NK-92 treated with Interleukin-12 subunit alpha and Interleukin-12 subunit beta, amount 100 ng/mL, for 24 hours (cell line): ENCODE measurements around the gene SPRR4.

Source experiments
- DNase-seq: peaks from one replicate; lab custom pipeline; 2025; lab: John Stamatoyannopoulos, UW

The SPRR4 gene, protein sequence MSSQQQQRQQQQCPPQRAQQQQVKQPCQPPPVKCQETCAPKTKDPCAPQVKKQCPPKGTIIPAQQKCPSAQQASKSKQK

DNA sequence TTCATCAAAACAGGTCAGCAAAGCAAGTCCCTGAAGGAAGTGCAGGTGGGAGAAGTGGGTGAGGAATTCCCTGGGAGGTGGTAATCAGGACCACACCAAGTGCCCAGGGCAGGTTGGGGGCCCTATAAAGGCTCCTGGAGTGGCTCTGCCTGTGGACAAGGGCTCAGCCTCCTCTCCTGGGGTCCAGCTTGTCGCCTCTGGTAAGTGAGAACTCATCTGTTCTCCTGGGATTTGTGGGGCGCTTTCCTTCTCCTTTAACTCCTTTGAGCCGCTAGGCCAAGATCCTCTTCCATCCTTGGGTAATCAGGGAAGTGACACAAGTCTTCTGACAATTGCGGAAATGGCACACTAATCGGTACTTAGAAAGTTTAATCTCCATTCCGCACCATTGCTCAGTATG, at the start of gene SPRR4:
Gene SPRR4 (plus strand): TSS at position 154 of the 400 bp plus-strand sequence. CDS start 1,243 bp downstream, outside the sequence.
- no peak for DNase-seq

DNA sequence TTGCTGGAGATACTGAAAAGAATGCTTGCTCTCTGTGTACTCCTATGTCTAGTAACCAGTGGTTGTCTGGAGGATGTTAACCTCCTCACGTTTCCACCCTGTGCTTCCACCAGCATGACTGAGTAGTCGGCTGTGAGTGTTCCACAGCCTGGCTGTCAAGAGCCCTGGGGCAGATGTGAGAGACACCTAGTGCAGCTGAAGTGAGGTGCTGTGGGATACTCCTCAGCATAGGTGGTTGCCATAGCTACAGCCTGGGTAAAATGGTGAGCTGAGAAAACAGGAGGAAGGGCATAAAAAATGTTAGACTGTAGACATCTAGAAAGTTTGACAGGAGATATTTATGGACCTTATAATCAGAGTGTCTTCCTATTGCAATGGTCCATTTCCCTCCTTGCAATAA, 46.3 kb upstream of the SPRR4 start:
- DNase-seq = no peak

DNA sequence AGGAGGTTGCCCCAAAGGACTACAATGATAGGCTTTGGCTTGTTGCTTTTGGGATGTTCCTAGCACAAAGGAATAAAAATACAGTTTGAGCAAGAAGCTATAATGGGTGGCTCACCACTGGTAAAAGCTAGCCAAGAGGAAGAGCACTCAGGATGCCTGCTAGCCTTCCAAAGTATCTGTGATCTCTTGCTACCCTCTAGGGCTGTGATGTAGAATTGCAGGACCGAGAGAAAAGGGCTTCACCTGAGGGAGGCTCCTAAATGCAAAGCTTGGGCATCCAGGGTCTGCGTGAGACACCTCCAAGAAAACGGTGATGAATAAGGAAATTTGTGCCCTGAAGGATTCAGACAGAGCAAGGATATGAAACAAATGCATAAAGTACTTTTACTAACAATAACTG, 44.4 kb upstream of the SPRR4 start:
- DNase-seq = no peak

DNA sequence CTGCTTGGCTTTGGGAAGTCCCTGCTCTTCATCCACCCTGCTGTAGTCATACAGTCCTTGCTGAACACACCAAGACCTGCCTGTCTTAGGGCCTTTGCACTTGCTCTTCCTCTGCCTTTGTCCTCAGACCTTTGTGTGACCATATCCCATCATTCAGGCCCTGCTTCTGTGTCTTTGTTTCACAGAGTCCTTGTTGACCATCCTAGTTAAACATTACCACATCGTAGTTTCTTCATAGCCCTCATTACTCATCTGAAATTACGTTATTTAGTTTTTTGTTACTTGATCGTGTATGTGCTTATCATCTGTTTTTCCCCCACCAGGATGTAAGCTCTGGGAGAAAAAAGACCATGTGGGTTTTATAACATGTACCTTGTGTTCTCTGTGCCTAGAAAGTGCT, 41.8 kb upstream of the SPRR4 start:
- no peak for DNase-seq

DNA sequence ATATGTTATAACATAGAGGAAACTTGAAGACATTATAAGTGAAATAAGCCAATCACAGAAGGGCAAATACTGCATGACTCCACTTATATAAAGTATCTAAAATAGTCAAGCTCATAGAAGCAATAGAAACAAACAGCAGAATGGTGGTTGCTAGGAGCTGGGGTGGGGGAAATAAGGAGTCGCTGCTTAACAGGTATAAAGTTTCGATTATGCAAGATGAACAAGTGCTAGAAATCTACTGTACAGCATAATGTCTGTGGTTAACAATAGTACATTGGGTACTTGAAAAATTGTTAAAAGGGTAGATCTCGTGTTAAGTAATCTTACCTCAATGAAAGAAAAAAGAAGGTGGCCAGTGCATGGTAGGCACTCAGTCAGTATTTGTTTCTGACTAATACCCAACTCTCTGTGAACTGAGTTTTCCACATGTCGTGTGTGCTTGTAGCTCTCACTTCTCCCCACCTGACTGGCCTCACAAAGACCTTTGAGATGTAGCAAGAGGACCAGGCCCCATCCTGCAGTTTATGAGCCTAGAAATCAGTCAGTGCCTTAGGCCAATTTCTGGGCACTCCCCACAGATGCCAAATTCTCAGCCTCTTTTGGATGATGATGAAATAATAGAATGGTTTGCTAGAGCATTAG, 38.2 kb upstream of the SPRR4 start:
- no peak for DNase-seq

DNA sequence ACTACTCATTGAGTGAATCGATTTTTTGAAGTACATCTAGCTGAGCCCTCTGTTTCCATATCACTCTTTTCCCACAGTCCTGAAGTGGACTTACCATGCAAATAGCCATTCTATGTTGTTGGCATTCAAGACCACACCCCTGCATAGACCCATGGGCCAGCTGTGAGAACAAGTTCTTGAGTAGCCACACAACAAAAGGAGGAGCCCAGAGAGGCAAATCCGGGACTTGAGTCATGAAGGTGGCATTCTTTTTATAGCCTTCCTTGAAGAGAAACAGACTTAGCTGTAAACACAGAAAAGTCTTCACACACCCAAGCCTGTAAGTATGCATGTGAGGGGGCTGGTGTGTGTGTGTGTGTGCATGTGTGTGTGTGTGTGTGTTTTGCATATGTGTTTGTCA, 37.3 kb upstream of the SPRR4 start:
- no peak for DNase-seq

DNA sequence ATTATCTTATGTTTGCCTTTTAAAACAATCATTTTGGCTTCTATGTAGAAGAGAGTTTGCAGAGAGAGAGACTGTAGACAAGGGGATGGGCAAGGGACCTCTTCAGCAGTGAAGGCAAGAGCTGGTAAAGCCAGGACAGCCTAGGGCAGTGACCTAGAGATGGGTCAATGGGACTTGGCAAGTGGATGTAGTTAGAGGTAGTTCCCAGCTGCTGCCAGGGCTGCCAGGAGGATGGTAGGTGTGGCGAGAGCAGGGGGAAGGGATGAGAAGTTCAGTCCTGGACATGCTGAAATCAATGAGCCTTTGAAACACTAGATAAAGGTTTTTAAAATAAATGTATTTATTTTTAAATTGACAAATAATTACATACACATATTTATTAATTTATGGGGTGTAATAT, 29.8 kb upstream of the SPRR4 start:
- no peak for DNase-seq

DNA sequence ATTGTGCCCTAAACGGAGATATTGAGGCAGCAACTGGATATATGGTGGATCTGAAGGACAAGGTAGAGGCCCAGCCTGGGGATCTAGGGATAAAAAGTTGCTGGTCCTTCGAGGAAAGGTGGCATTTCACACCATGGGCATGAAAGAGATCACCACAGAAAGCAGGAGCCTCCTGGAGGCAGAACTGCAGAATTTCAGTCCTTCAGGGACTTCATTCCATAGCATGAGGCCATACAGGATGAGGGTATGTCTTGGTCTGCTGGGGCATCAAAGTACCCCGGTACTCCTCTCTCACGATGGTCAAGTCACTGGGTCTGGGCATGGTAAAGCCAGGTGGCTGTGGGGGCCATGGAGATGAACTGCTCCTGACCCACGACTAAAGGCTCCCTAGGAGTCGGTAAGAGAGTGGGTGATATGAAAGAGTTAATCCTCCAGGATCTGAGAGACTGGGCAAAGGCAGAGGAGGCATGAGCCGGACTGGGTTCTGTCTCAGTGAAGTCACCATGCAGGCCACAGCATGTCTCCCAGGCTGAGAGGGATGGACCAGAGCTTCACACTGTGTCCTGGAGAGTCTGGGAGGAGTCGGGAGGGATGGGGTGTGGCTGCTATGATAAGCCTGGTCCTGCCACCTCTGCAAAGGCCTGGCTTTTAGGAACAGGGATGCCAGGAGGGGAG, 29.3 kb upstream of the SPRR4 start:
- DNase-seq = no peak

DNA sequence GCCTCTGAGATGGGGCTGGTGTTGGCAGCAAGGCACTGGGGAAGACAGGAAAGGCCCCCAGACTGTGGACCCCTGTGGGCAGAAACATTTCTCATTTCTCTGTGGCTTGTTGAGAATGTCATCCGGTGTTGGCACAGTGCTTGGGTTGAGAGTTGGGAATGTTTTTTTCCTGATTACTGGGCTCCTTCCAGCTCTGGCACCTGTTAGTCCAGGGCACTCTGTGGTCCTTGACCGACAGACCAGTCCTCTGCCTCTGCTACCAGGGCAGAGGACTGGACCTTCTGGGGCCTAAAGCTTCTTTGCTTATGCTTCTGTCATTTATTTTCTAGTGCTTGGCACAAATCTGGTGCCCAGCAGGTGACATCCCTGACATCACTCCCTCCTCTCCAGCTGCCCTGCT, 28.3 kb upstream of the SPRR4 start:
- no peak for DNase-seq

DNA sequence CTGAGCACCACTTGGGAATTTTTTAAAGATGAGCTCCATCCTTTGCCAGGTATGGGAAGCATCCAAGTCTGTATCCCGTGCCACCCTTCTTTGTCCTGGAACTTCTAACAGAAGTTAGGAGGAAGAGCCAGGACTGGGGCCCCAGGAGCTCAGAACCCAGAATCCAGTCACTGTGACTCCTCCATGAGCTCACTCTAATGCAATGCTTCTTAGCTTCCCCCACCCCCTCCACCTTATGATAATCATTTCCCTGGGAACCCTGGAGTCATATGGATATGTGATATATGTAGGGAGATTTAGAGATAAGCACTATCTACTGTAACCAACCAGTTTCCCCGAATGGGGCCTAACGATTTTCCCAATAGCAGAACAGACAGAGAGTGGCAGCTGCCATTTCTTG, 24.2 kb upstream of the SPRR4 start:
- DNase-seq = no peak

DNA sequence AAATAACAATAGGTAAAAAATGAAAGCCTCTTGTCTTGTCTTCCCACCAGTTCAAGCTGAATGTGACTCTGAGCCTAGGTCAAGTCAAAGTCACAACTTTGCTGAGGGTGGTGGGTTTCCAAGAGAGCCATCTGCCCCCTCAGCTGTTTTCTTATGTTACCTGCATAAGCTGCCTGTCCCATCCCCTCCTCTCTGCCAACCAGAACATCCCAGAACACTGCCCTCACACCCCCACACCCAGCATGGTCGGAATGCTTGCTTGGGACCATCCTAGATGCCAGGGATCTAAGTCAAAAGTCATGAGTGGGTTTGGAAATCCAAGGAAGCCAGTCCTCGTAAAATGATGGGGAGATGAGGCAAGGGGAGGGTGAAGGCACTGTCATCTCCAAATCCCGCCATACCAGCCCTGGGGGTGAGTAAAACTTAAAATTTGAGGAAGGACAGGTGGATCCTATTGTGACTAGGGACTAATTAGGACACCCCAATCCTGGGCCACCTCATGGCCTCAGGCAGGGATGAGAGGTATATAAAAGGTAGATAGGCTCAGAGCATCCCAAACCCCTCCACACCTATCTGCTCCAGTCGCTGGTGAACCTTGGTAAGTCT, 23.7 kb upstream of the SPRR4 start, which contains the start of gene SPRR5:
Gene SPRR5 (plus strand): TSS at position 556 of the 606 bp plus-strand sequence. CDS start 1,349 bp downstream, outside the sequence.
- DNase-seq = no peak

DNA sequence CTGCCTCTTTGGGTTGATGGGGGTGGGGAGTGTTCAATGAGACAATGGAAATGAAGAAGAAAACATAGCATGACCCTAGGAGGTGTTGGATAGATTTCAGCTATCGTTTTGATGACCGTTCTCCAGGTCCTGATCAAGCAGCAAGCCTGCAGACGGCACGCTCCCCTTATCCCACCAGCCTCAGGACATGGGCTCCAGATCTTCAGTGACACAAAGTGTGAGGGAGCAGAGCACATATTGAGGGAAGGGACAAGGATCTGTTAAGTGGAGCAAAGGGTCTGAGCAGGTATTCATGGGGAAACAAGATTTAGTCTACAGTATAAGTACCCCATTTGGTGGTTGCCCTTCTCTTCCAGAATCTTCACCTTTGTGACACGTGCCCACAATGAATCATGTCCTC, 18.7 kb upstream of the SPRR4 start:
- no peak for DNase-seq

DNA sequence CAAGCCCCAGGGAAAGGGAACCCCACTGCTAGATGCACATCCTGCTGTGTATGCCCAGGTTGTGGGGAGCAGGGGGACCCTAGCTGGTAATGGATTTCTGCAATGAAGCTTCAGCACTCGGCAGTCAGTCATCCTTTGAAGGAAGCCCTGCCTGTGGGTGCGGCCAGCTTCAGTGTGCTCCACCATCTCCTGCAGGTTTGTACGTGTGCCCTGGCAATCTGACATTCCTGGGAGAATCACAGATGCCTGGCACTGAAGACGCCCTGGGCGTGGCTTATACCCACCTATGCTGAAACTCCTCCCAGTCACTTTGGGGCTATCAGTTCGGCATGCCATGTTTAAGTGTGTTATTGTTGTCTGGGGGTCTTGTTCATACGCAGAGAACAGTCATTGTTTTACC, 16.7 kb upstream of the SPRR4 start:
- no peak for DNase-seq

DNA sequence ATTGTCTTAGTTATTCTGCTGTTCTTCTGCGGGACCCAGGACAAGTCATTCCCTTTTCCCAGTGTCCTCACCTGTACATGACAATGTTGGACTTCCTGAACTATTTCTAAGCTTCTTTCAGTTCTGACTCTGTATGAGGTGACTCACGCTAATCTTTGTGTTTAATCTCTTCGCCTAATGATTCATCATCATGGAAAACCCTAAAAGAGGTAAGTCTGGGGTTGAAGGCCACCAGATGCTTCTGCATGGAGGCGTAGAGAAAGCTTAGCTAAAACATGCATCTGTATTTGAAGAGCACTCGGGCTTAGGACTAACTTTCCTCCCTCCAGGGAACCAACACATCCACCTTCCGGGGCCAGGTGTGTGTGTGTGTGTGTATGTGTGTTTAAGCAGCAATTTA, 16.0 kb upstream of the SPRR4 start:
- no peak for DNase-seq

DNA sequence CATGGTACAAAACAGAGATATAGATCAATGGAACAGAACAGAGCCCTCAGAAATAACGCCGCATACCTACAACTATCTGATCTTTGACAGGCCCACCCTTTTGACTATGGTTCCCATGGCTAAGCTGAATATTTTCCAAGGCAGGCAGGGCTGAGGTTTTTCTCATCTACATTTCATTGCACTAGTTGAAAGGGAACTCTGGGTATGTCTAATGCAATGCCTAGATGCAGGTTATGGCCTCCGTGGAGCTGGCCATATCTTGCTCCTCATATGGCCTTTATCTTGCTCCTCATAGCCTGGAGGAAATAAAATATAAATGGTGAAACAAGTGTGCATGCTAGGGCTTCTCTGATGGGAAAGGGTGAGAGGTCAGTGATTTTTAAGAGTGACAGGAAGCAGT, 12.9 kb upstream of the SPRR4 start:
- DNase-seq = no peak

DNA sequence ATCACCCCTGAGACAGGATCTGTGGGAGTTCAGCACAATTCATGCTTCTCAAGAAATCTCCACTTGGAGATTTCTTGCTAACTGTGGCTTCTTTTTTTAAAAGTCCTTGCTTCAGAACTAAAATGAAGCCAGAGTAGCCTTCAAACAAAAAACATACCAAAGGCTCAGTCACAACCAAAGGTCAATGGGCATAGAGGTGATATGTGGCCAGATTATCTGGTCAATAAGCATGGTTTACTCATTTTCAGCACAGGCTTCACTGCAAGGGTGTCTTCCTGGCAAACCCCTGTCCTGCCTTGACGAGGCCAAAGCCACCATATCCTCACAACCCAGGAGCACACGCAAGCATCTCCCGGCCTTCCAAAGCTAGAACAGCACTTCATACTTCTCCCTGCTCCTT, 11.2 kb upstream of the SPRR4 start:
- no peak for DNase-seq

DNA sequence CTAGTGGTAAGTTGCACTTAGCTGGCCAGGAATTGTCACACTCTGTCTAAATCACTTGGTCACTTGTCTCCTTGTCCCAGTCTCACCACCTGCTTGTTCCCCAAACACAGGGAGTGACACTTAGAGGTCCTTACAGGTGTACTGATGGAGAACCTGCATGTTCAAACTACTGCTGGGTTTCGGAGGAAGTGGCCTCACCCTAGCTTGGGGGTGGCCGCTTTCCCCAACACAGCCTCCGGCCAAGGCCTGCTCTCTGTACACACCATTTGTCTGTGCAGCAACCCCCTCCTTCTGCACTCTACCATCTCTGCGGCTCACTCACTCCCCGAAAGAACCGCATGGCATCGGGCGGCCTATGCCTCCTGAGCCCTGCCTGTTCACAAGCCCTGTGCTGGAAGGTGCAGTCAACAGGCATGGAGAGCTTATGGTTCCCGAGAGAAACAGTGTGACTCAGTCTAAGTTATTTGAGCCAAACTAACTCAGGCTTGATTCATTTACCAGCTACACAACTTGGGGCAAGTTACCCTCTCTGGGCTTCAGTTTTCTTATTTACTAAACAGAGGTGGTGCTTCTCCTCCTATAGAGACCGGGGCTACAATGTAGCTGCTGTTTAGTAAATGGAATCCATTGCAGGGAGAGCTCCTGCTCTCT, 10.5 kb upstream of the SPRR4 start:
- no peak for DNase-seq

DNA sequence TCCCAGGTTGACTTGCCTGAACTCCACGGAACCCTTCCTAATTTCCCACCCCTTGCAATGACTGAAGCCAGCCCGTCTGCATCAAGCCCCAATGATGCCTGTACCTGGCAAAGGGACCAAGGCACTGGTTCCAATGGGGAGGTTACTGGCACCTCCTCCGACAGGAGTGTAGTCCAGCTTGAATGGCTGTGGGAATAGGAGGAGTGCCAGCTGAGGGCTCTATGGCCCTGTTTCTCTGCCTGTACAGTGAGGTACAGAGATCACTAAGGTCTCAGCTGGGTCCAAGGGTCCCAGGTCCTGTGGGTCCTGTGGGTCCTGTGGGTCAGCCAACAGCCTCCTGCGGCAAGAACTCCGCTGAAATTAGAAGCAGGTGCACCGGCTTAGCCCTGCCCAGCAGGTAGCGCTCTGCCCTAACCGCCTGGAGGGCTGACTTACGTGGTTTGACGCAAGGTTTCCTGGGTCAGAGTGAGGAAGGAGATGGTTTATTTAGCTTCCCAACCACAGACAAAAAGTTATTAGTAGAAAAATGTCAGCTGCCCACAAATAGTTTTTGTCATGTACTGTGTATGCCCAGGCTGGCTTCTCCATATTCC, 9.9 kb upstream of the SPRR4 start:
- peak; percentile 34 for DNase-seq

DNA sequence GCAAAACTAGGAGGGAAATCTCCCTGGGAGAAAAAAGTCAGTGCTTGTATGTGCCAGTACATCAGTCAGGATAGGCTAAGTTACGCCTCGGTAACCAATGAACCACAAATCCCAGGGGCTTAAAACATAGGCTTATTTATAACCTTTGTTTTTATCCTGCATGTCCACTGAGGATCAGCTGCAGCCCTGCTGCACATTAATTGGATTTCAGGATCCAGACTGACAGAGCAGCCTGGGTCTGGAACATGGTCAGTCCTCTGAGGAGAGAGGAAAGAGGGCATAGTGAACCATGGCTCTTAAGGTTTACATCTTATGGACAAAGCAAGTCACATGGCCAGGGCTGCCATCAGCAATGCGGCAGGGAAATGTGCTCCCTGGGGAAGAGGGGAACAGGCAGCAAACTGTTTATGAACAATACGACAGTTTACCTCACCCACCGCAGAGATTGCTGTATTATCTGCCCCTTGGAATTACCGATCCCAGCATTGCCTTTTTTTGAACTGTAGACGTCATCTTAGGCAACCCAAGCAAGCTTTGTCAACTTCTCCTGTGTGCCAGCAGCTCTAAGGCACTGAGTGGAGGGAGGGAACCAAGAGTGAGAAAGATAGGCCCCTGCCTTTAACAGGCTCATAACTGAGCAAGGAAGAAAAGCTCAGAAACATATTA, 9.1 kb upstream of the SPRR4 start:
- DNase-seq = no peak

DNA sequence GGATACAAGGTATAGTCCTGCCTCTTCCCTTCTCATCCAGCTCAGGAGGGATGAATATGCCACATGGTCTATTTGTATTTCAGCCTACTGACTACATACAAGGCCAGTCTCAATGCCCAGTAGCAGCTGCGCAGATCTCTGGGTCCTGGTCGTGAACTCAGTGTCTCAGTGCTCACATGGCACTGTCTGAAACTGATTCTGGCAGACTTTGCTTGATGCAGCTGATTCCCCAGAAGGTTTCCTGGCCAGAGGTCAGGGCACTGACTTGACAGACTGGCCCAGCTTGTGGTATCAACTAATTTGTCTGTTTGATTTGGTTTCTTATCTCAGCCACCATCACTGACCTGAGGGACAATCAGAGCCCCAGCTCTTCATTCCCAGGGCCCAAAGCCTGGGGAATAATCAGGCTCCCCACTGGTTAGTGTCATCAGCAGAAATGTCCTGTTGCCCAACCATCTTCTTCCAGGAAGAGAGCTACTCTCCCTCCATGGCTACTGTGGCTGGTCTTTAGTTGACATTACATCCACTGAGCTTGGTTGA, 7.5 kb upstream of the SPRR4 start:
- DNase-seq = no peak

DNA sequence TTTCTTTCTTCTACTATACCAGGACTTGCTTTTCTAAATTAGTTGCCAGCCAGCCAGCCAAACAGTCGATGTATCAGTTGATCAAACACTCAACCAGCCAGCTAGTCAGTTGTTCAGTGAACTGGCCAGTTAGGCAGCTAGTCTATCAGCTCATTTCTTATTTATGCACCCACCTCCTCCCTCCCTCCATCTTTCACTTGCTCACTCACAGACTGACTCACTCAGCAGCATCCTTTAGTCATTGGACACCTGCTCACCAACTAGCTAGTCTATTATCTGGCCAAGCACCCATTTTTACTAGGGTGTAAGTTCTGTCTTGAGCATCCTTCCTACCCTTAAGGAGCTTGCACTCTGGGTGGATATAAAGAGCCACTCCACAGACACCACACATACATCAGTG, 5.9 kb upstream of the SPRR4 start:
- no peak for DNase-seq

DNA sequence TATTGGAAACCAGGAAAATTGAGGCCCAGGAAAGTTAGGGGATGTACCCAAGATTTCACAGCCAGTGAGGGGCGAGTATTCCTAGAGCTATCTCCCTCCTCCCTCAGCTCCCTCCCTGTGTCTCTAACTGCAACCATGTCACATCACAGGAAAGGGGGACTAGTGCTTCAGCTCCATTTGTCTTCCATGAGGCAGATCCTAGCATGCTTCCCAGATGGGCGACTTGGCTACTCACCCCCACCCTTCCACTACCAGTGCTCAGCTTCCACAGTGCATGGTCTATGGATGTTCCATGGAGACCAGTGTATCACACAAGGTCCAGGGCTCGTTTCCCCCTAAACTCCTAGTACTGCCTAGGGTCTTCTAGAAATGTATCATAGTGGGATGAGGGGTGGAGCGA, 4.6 kb upstream of the SPRR4 start:
- no peak for DNase-seq
